ENCODE data around the gene DGUOK. TPM values are rescaled to one million over a fixed set of nuclear protein-coding genes. Genes with fewer than 3 reads are reported as not detected.

Gene DGUOK
- total RNA-seq, 2 donors from 2014 or later, result 77.4 to 107 TPM

DNA sequence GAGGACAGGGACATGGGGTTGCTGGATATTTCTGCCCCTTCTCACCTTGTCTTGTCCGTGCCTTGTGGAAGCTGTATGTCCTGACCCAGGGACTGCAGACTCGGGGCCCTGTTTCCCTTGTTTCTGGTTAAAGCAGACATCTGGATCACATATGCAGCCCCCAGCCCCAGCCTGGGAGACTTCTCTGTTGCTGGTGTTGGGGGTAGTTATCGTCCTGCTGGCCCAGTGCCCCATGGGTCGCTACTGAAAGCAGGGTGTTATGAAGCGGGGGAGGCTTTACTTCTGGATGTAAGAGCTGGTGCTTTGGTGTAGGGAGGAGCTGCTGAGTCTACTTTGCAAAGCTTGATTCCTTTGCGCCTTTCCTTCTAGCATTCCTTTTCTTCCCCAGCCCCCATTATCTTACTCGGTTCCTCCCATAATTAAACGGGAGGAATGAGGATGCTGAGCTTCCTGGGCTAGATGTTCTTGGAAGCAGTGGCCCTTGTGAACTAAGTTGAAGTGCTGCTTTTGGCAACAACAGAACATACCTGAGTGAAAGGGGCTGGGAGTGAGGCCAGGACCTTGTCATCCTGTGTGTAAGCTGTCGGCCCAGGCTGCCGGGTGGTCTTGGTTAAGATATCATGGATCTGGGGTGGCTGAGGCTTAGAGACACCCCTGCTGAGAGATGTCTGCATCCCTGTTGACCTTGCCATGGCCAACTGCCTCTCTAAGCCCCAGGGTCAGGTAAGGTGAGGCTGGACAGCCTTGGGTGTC is 61.4 kb downstream of the DGUOK start:
- TF ChIP-seq POLR2A (IDR thresholded peaks at IDR 0.05) (no peak), POLR2AphosphoS5 (IDR thresholded peaks at IDR 0.05) (no peak)
- TF ChIP-seq, protein P1, sequence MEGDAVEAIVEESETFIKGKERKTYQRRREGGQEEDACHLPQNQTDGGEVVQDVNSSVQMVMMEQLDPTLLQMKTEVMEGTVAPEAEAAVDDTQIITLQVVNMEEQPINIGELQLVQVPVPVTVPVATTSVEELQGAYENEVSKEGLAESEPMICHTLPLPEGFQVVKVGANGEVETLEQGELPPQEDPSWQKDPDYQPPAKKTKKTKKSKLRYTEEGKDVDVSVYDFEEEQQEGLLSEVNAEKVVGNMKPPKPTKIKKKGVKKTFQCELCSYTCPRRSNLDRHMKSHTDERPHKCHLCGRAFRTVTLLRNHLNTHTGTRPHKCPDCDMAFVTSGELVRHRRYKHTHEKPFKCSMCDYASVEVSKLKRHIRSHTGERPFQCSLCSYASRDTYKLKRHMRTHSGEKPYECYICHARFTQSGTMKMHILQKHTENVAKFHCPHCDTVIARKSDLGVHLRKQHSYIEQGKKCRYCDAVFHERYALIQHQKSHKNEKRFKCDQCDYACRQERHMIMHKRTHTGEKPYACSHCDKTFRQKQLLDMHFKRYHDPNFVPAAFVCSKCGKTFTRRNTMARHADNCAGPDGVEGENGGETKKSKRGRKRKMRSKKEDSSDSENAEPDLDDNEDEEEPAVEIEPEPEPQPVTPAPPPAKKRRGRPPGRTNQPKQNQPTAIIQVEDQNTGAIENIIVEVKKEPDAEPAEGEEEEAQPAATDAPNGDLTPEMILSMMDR (IDR thresholded peaks at IDR 0.05), result no peak
- Histone ChIP-seq H3K4me3 (peak overlapping the region; percentile 18 to 66), H3K27me3 (replicated peaks; ENCODE audit: insufficient read depth) (no peaks in the 10 kb centered on the region), H3K4me1 (replicated peaks) (peaks cover 16% of the 10 kb centered on the region), H3K9me3 (no peaks in the 10 kb centered on the region), H3K36me3 (no peaks in the 10 kb centered on the region), H3K27ac (peak overlapping the region in 1 of 2 donors; percentile 23)
- intact Hi-C loops (cut with DNase I), result loop anchor here (5.0 kb wide), 3 partner anchors 46 to 151 kb away; partner anchors contain the start of gene DGUOK
- 23% methylated on average over 10 of the region's 10 CpGs for WGBS
- peak; percentile 16 for DNase-seq (ENCODE audit: low spot score)

GRCh38 chr2:73989972-73990371 is 63.3 kb downstream of the DGUOK start:
- H3K36me3 ChIP-seq, result no peaks in the 10 kb centered on the region
- TF ChIP-seq POLR2A (IDR thresholded peaks at IDR 0.05) (no peak), POLR2AphosphoS5 (IDR thresholded peaks at IDR 0.05) (no peak)
- TF ChIP-seq, protein P1 (IDR thresholded peaks at IDR 0.05), result no peak
- no peak for DNase-seq (ENCODE audit: low spot score)

GRCh38 chr2:73990531-73990930 is 63.9 kb downstream of the DGUOK start:
- TF ChIP-seq POLR2AphosphoS5 (IDR thresholded peaks at IDR 0.05), result no peak
- TF ChIP-seq POLR2A (IDR thresholded peaks at IDR 0.05), result no peak
- TF ChIP-seq, protein P1 (IDR thresholded peaks at IDR 0.05), result no peak
- no peak overlapping the region for H3K4me3 ChIP-seq
- H3K4me1 ChIP-seq (replicated peaks), result peaks cover 15% of the 10 kb centered on the region

More at GRCh38 chr2:73989972-73990371, 63.3 kb downstream of the DGUOK start:
- 100% methylated on average over 2 of the region's 2 CpGs for WGBS
- Histone ChIP-seq H3K27ac (no peak overlapping the region), H3K9me3 (no peaks in the 10 kb centered on the region), H3K27me3 (replicated peaks; ENCODE audit: insufficient read depth) (no peaks in the 10 kb centered on the region), H3K4me3 (no peak overlapping the region), H3K4me1 (replicated peaks) (peaks cover 15% of the 10 kb centered on the region)
- intact Hi-C loops (cut with DNase I), result loop anchor here (5.0 kb wide), 3 partner anchors 48 to 153 kb away; partner anchors contain the start of gene DGUOK

GRCh38 chr2:73992036-73992435 is 65.4 kb downstream of the DGUOK start:
- Histone ChIP-seq H3K9me3 (no peaks in the 10 kb centered on the region), H3K27ac (no peak overlapping the region), H3K4me3 (no peak overlapping the region), H3K36me3 (no peaks in the 10 kb centered on the region), H3K4me1 (replicated peaks) (peaks cover 9% of the 10 kb centered on the region), H3K27me3 (replicated peaks; ENCODE audit: insufficient read depth) (no peaks in the 10 kb centered on the region)
- TF ChIP-seq POLR2A (IDR thresholded peaks at IDR 0.05) (no peak), POLR2AphosphoS5 (IDR thresholded peaks at IDR 0.05) (no peak)
- TF ChIP-seq, protein P1 (IDR thresholded peaks at IDR 0.05), result no peak
- WGBS, result 82% methylated on average over 4 of the region's 4 CpGs
- no peak for DNase-seq (ENCODE audit: low spot score)
- intact Hi-C loops (cut with DNase I), result no loop called here

More at GRCh38 chr2:73990531-73990930, 63.9 kb downstream of the DGUOK start:
- intact Hi-C loops (cut with DNase I), result no loop called here
- H3K36me3 ChIP-seq, result no peaks in the 10 kb centered on the region
- H3K9me3 ChIP-seq, result no peaks in the 10 kb centered on the region
- no peak for DNase-seq (ENCODE audit: low spot score)
- no peaks in the 10 kb centered on the region for H3K27me3 ChIP-seq (replicated peaks; ENCODE audit: insufficient read depth)
- WGBS, result 89% methylated on average over 1 of the region's 1 CpG
- H3K27ac ChIP-seq, result no peak overlapping the region

GRCh38 chr2:73993376-73993775 is 66.7 kb downstream of the DGUOK start:
- no peak overlapping the region for H3K27ac ChIP-seq
- 51% methylated on average over 3 of the region's 3 CpGs for WGBS
- TF ChIP-seq, protein P1 (IDR thresholded peaks at IDR 0.05), result no peak
- TF ChIP-seq POLR2A (IDR thresholded peaks at IDR 0.05) (no peak), POLR2AphosphoS5 (IDR thresholded peaks at IDR 0.05) (no peak)
- intact Hi-C loops (cut with DNase I), result no loop called here
- H3K36me3 ChIP-seq, result no peaks in the 10 kb centered on the region
- H3K9me3 ChIP-seq, result no peaks in the 10 kb centered on the region
- no peak overlapping the region for H3K4me3 ChIP-seq
- H3K27me3 ChIP-seq (replicated peaks; ENCODE audit: insufficient read depth), result no peaks in the 10 kb centered on the region
- no peak for DNase-seq (ENCODE audit: low spot score)
- peaks cover 7% of the 10 kb centered on the region for H3K4me1 ChIP-seq (replicated peaks)

Data from prostate gland (tissue), 2 donors.